GM18517 (cell line): ENCODE results near the gene EFHC1.

Experiments used
- ATAC-seq: cut with Tn5 transposase; IDR thresholded peaks from one replicate; pipeline ENCODE4 v1.9.1; 2021; ENCODE audit warnings: mild to moderate bottlenecking, moderate library complexity; ENCODE audit not compliant: unreplicated experiment

EFHC1 gene

DNA sequence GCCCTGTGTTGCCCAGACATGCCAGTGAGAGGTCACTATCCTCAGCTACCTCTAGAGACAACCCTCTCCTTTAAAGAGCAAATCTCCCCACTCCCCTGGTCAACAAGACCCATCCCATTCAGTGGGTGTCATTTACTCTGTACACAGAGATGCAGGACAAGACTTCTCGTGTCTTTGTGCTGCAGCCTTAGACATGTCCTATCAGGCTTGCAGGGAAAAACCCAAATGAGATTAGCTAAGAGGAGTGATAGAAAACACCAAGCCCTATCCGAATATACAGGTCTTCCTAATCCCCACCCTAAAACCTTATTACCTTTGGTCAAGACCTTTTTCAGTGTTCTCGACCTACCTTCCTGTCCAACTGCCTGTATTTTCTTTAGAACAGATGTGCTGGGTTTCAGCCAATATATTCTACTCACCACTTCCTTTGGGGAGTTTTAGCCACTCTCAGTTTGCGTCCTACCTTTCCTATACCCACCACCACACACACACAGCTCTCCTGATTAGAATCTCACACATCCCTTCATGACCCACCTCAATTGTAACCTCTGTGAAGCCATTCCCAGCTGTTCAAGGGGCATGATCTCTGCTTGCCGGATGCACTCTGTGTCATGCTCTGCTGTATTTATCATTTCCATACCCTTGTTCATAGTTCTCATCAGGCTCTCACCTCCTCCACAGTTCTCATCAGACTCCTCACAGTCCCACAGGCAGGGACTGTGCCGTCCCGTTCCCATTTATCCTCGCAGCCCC lies 117.0 kb downstream of the EFHC1 start:
- ATAC-seq: peak; percentile 79

DNA sequence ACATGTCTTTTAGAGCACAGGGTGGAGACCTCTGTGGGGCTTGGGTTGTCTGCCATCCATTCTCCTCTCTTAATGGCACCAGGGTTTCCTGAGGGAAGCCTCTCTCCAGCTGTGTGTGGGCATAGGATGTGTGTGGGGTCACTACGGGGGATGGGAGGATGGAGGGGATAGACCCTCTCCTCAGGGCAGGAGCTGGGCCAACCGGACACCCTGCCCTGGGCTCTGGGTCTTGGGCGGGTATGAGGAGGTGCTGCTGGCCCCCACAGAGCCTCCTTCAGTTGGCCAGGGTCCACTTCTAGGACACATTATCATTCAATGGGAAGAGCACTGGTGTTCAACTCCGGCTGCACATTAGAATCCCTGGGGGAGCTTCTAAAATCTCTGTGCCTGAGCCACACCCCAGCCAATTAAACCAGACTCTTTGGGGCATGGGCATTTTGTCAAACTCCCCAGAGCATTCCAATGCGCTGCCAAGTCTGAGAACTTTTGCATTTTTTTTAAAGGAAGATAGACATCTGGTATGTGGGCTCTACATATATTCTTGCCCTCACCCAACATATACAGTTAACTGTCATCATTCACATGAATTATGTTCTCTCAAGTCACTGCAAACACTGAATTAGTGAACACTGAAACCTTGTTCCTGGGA lies 118.2 kb downstream of the EFHC1 start:
- ATAC-seq: no peak

DNA sequence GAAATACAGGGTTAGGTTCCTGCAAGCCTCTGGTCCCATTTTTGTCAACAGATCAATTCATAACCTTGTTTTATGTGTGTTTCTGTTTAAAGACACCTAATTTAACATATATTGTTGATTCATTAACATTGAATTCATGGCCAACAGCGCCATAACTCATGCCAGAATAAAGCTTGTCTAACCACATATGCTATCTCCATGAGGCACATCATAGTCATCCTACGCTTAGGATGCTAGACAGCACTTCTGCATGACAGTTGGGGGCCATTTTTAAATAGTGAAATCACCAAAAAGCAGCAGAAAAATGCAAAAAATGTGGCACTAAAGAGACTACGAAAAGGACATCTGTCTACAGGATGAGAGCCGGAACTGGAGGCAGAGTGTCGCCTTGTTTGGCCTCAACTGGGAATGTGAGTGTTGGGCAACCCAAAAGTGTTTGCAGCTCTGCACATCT lies 118.8 kb downstream of the EFHC1 start:
- ATAC-seq: no peak

DNA sequence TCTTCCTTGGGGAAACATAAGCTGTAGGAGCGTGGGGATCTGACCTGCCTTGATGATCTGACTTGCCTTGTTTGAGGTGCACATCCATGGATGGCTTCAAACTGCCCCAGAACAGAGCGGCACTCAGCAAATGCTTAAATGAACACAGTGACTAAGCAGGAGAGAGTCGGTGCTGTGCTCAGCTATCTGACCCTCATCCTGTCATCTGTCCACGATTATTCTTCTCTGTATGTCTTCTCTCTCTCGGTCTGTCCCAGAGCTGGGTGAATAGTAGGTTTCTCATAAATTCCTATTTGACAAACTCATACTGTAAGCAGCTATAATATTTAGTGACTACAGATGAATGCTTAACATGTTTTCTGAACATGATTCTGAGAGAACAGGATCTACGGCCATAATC lies 119.5 kb downstream of the EFHC1 start:
- ATAC-seq: no peak

DNA sequence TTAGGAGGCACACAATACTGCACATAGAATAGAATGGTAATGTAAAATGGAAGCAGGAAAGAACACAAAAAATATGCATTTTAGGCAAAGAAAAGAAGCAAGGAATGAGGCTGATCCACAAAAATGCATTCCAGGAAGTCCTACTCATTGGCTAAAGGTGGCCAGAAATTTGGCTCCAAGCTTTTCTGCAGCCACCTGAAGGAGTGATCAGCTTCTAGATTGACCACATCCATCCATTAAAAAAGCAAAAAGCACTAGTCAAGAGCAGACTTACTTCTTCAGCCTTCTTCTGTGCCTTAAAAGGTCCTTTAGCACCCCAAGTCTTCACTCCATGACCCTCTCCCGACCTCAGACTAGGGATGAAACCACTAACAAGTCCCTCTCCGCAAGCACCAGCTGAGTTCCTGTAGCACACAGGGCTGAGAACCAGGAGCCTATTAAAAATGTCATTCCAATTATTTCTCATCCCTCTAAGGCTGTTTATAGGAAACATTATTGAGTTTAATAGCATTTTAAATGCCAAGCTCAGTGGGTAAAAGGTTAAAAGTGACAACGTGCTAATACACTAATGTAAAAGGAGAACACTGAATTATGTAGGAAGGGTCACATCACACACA lies 120.3 kb downstream of the EFHC1 start:
- no peak for ATAC-seq

DNA sequence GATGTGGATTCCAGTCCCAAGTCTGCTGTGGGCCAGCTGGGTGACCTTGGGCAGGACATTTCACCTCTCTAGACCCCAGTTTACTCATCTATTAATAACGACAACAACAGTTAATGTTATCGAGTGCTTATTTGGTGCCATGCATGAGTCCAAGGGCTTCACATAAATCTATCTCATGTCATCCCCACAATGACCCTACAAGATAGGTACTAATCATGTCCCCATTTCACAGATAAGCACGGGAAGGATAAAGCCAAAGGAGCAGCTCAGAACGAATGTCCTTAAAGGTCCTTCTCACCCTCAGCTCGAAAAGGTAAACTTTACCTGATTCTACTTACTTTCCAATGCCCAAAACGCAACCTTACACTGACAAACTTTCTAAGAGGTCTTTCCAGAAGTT lies 121.0 kb downstream of the EFHC1 start:
- ATAC-seq: no peak

DNA sequence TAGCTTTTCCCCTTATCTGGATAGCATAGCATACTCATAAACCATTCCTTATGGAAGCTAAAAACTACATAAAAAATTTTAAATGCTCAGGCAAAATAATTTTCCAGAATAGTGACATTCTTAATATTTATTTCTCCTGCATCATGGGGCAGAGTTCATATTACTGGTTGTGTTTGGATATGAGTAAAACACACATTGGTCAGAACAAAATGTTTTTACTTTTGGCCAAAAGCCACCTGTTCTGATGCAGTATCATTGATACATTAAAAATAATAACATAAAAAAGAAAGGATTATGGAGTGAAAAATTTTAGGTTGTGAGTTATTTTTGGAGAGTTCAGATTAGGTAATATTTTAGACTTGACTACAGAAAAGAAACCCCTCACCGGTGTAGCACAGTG lies 123.1 kb downstream of the EFHC1 start:
- no peak for ATAC-seq

DNA sequence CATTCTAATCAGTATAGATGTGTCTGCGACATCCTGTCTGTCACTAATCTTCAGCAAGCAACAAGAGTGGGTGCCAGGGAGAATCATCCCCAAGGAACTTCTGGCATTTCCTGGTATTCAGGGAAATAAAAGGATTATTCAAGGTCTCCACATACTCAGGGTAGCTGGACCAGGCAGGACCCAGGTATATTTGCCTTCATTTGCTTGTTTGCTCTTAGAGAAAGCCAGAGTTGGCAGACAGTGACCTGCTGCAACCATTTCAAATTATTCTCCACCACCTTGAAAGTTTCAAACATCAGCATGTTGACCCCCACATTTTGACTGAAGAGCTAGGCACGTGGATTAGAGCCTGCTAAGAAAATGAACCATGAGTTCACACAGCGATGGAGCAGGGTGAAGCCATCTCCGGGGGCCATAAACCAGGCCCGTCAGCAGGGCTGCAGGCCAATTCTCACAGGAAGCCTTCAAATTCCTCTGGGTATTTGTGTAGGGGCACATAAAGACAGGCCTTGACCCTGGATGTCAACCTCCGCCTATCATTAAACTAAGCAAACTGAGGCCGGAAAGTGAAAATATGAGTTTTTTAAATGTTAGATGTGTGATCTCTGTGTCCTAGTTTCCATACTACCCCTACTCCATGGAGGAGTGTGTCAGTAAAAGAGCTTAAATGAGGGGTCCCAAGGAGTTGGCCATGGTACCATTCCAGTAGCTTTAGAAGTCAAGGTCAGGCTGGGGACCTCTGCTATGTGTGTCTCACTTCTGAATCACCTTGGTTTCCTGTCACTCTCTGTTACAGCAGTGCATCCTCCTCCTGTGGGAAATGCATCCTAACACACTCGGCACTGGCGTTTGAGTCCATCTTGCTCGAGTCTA lies 123.8 kb downstream of the EFHC1 start:
- ATAC-seq: no peak

DNA sequence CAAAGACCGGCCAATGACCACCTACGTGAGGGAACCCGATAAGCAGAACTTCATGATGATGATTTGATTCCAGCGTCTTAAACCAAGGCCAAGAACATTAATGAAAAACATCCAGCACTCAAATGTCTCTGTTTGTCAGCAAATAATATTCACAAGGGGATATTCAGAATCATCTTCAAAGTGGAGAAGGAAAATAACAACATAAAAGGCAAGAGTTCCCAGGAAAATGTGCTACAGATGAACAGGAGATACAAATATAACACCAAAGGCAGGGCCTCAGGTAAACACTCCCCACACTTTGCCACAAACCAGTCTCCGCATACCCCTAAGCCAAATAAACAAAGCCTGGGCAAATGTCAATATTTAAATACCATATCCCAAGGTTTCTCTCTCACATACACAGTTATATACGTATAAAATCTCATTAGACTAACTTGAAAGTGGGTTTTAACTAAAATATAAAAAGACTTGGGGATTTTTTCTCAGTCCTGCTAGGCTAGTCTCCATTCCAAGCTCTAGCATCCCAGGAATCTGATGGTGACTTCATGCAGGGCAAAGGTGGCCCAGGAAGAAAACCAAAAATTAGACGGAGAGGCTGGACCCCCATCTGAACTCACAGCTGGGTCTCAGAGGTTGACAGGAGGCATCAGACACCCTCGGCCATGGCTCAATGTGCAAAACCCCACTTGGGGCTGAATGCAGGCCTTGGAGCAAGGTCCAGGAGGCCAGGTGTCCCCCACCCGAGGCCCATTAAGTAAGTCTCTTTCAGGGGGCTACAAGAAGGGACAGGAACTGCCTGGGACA lies 124.7 kb downstream of the EFHC1 start:
- no peak for ATAC-seq

DNA sequence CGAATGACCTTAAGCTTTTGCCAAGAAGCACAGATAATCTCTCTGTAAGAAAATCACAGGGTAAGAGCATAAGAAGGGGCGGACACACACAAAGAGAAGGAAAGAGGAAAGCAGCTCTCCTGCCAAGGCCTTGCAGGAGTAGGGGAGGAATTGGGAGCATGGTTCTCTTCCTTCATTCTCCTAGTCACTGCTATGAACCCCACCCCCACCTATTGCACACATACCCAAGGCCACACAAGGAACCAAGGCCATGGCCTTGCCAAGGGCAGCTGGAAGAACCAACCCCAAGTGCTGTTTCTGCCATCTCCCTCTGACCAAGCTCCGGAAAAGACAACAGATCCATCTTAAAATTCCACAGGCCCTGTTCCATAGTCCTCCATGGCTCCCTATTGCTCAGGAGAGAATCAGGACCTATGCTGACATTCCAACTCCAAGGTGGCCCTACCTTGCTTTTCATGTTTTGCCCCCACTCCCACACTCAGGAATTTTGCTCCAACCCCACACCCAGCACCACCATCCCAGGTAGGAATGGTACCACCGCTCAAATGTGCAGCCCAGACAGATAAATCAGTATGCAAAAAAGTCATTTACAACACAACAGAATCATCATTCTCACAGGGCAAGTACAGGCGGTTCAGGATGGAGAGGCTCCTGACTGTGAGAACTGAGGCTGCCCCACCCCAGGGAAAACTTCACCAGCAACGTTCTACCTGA lies 125.4 kb downstream of the EFHC1 start:
- no peak for ATAC-seq

DNA sequence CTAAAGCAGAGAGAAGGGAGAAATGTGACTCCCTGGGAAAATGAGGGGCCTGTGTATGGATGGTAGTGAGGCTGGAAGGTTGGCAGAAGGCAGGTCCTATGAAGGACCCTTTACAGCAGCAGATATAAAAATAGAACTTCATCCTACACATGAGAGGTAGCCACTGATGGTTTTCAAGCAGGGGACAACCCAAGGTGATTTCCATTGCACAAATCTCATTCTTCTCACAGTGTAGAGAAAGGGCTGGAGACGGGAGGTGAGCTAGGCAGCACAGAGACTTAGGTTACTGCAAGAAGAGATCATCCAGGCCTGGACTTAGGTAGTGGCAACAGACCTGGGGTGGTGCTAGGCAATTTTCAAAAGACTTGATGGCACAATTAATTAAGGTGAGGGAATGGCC lies 126.0 kb downstream of the EFHC1 start:
- peak; percentile 53 for ATAC-seq

DNA sequence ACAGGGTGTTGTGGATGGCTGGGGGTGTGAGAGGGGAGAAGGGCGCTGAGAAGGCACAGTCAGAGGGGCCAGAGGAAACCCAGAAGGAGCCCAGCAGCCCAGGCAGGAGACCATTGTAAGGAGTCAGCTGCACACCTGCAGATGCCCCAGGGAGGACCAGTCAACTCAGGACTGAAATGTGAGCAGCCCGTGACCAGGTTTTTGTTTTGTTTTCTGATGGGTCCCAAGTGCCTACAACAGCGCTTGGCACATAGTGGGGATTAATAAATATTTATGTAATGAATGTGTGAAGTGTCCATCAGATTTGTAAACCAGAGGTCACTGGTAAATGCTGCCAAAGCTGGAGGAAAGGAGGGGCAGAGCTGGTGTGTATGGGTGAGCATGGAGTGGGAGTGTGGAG lies 126.5 kb downstream of the EFHC1 start:
- ATAC-seq: peak; percentile 90

DNA sequence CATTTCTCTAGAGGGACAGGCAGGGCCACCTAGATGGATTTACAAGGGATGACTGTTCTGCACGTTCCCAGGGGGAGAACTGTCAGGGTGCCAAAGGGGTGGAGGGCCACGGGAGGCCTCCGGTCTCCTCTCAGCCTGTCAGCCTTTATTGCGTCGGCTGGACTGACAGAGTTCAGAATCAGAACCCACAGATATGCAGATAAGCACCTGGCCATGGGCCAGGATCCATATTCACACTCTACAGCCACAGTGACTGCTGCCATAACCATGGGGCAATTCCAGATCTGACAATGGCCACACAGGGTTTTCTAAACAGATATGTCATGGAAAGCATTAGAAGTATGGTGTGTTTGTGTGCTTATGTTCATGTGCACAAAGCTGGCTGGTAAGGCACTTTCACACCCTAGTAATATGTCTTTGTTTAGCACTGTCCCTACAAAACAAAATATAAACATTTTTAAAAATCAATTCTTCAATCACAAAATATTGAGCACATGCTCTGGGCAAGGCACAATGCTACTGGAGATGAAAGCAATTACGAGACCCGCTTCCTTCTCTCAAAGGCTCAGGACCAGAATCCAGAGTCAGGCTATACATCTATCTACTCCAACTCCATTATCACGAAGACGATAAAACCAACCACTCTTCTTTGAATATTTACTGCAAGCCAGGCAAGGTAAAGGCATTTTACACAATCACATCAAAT lies 127.7 kb downstream of the EFHC1 start:
- ATAC-seq: no peak

DNA sequence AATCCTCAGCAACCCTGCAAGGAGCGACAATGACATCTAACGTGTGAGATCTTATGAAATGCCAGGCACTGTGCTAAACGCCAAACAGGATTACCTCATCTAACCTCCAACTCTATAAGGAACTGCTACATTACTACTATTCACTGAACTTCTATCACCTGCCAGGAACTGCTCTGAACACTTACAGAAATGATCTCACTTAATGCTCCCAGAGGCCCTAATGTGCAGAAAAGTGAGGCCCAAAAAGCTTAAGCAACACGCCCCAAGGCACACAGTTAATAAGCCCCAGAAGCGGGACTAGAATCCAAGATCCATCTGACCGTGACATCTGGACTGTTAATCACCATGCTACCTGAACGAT lies 128.2 kb downstream of the EFHC1 start:
- no peak for ATAC-seq

DNA sequence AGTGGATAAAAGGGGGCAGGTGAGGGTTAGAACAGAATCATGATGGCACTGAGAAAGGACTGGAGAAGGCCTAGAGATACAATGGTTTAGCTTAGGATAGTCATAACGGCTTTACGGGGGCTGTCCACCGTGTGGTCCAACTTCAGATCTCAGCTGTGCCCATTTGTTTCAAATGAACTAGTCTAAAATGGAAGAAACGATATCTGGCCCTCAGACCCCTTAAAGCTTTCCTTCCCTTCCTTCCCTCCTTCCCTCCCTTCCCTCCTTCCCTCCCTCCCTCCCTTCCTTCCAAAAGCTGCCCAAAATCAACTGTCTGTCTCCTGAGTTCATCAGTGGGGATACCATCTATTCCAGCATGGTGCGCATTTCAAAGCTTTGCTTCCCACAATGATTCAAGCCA lies 128.9 kb downstream of the EFHC1 start:
- ATAC-seq: no peak

DNA sequence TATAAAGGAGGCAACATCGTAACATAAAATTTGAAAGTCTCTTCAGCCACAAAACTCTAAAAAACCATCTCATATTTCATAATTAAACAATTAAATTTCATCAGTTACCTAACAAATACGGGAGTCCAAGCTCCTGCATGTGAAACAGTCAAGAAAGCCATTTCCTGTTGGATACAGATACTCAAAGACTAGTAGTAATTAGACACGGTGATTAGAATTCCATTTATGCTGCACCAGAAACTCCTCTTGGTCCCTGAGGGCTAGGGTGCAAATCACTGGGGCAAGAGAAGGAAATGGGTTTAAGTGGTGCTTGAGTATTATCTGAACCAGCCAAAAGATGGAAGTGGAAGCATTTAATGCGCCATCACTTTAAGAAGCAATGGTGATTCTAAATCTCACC lies 129.3 kb downstream of the EFHC1 start:
- ATAC-seq: no peak

DNA sequence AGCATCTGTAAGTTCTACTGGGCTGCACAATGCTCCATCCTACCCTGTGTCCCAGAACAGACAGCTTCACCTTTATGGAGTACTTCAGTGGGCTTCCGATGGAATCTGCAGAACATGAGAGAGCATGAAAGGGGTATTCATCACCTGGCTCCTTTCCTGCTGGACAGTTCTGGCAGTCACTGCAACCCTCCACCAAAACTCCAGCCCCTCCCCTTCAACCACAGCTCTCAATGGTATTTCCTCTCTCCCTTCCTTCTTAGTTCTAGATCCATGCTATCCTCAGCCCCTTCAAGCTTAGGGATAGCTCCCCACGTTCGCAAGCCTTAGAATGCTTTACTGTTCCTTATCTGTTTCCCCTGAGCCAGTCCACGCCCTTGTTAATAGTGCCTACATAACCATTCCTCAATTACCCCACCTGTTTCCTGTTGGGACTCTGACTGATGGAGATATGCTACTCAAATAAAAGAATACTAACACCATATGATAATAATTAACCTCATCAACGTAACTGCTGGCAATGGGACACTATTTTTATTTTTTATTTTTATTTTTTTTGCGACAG lies 130.0 kb downstream of the EFHC1 start:
- no peak for ATAC-seq

DNA sequence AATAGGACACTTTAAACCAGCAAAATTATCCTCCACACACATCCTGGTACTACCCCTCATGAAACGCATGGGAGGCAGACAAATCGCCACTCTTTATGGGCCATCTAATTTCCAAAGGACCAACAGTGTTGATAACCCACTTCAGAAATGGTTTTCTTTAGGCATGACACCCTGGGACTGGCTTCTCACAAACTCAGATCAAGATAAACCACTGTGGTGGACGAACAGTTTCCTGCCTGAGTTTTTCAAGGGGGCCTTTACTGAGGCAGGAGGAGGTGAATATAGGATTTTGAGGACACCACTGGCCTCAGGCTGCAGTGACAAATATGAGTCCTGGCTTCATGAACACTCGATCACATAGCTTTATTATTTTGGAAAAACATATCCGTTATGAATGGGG lies 130.7 kb downstream of the EFHC1 start:
- ATAC-seq: no peak
